Naive thymus-derived CD8-positive, alpha-beta T cell (primary cell): ENCODE measurements around the gene NET1. TPM values are rescaled to one million over a fixed set of nuclear protein-coding genes. Genes with fewer than 3 reads are reported as not detected.

Experiments used
- ATAC-seq, 2 donors: fragments of 150-1000 bp; cut with Tn5 transposase in 1 of 2; sonication (Bioruptor Pico), chemical (Tn5 transposase) in 1 of 2; 1 replicate in 1 of 2; 2 replicates in 1 of 2; pipeline ENCODE4 v1.10.0; 2021; ENCODE audit warnings: mild to moderate bottlenecking in 2 of 2, moderate library complexity in 2 of 2
- POLR2A ChIA-PET: fragments of 350-600 bp; sonication (Branson Sonifier 250); formaldehyde crosslinking; loops from one replicate; lab custom pipeline; 2021; ENCODE audit warnings: antibody characterized with exemption; lab: Charles Lee
- DNase-seq, 10 donors: peaks; one replicate each; pipeline versions ENCODE4 v3.0.0 to v3.0.0-alpha.2; 2020 to 2022
- H3K27ac Mint-ChIP-seq, 10 donors: one replicate each; pipeline ENCODE4 v1.8.0; 2020 to 2022; ENCODE audit warnings: mild to moderate bottlenecking in 10 of 10, mixed read lengths in 10 of 10, moderate library complexity in 4 of 10, inconsistent platforms in 1 of 10
- H3K27me3 Mint-ChIP-seq, 5 donors: one replicate each; pipeline ENCODE4 v1.8.0; 2021 to 2022; ENCODE audit warnings: mixed read lengths in 5 of 5
- H3K36me3 Mint-ChIP-seq, 3 donors: one replicate each; pipeline ENCODE4 v1.8.0; 2020 to 2022; ENCODE audit warnings: mixed read lengths in 3 of 3, mild to moderate bottlenecking in 2 of 3, inconsistent platforms in 1 of 3
- H3K4me1 Mint-ChIP-seq, 4 donors: one replicate each; pipeline ENCODE4 v1.8.0; 2021 to 2022; ENCODE audit warnings: mixed read lengths in 4 of 4
- H3K4me3 Mint-ChIP-seq, 10 donors: one replicate each; pipeline ENCODE4 v1.8.0; 2020 to 2022; ENCODE audit warnings: mild to moderate bottlenecking in 10 of 10, mixed read lengths in 10 of 10, moderate library complexity in 6 of 10, inconsistent platforms in 1 of 10
- H3K9me3 Mint-ChIP-seq, 9 donors: one replicate each; pipeline ENCODE4 v1.8.0; 2020 to 2022; ENCODE audit warnings: mixed read lengths in 9 of 9, mild to moderate bottlenecking in 3 of 9, inconsistent platforms in 1 of 9, moderate library complexity in 1 of 9
- polyA plus RNA-seq, 3 donors: library from polyadenylated mRNA; unstranded; fragments of 300-500 nt; fragmentation: Illumina TruSeq; gene quantifications; one replicate each; pipeline ENCODE4 v1.2.3, GENCODE V29; 2021
- total RNA-seq, 8 experiments: library from RNA in 2 of 8; stranded (reverse) in 2 of 8; gene quantifications; one replicate each; pipeline ENCODE4 v1.2.3 and lab custom pipeline; 2021 to 2026

The NET1 gene
- total and polyA plus RNA-seq, 5 experiments from 2014 or later = 12.6 to 30.4 (median 19.4) TPM

GRCh38 chr10:5492929-5493576 is 80.7 kb downstream of the NET1 start:
- H3K4me3 Mint-ChIP-seq = no peak overlapping the region
- POLR2A ChIA-PET = no interaction called here

GRCh38 chr10:5493691-5494090 is 81.3 kb downstream of the NET1 start:
- Mint-ChIP-seq H3K9me3 (peaks cover 0 to 11% (median 2%) of the 10 kb centered on the region in 9 donors), H3K36me3 (no peaks in the 10 kb centered on the region), H3K27ac (no peak overlapping the region), H3K27me3 (peaks cover 0 to 4% (median 0%) of the 10 kb centered on the region in 5 donors), H3K4me3 (no peak overlapping the region), H3K4me1 (peaks cover 0 to 8% (median 3%) of the 10 kb centered on the region in 4 donors)
- POLR2A ChIA-PET = no interaction called here
- DNase-seq = no peak
- no peak for ATAC-seq

More at GRCh38 chr10:5492929-5493576, 80.7 kb downstream of the NET1 start:
- DNase-seq (no peak), ATAC-seq (no peak)
- Mint-ChIP-seq H3K4me1 (peaks cover 0 to 12% (median 4%) of the 10 kb centered on the region in 4 donors), H3K9me3 (peaks cover 0 to 11% (median 2%) of the 10 kb centered on the region in 9 donors), H3K27ac (no peak overlapping the region), H3K27me3 (peaks cover 0 to 4% (median 0%) of the 10 kb centered on the region in 5 donors), H3K36me3 (no peaks in the 10 kb centered on the region)

GRCh38 chr10:5494611-5495010 is 82.3 kb downstream of the NET1 start:
- DNase-seq = no peak
- no peaks in the 10 kb centered on the region for H3K36me3 Mint-ChIP-seq
- H3K27ac Mint-ChIP-seq = no peak overlapping the region
- peaks cover 0 to 4% (median 0%) of the 10 kb centered on the region in 5 donors for H3K27me3 Mint-ChIP-seq
- POLR2A ChIA-PET = no interaction called here
- no peak for ATAC-seq
- H3K4me1 Mint-ChIP-seq = peaks cover 0 to 6% (median 2%) of the 10 kb centered on the region in 4 donors
- peaks cover 0 to 11% (median 2%) of the 10 kb centered on the region in 9 donors for H3K9me3 Mint-ChIP-seq
- H3K4me3 Mint-ChIP-seq = no peak overlapping the region

- POLR2A ChIA-PET = no interaction called here
- Mint-ChIP-seq H3K9me3 (peaks cover 0 to 11% (median 2%) of the 10 kb centered on the region in 9 donors), H3K36me3 (no peaks in the 10 kb centered on the region), H3K27me3 (peaks cover 0 to 4% (median 0%) of the 10 kb centered on the region in 5 donors), H3K27ac (no peak overlapping the region), H3K4me1 (peaks cover 0 to 2% (median 0%) of the 10 kb centered on the region in 4 donors), H3K4me3 (no peak overlapping the region)
- DNase-seq (no peak), ATAC-seq (no peak)
Measured at GRCh38 chr10:5496261-5497250, 84.2 kb downstream of the NET1 start.

- H3K4me3 Mint-ChIP-seq = no peak overlapping the region
- H3K36me3 Mint-ChIP-seq = no peaks in the 10 kb centered on the region
- no peak for DNase-seq
- peaks cover 0 to 4% (median 0%) of the 10 kb centered on the region in 5 donors for H3K27me3 Mint-ChIP-seq
- H3K27ac Mint-ChIP-seq = no peak overlapping the region
- no peak for ATAC-seq
- H3K9me3 Mint-ChIP-seq = peaks cover 0 to 6% (median under 1%) of the 10 kb centered on the region in 9 donors
- H3K4me1 Mint-ChIP-seq = peaks cover 0 to 2% (median 0%) of the 10 kb centered on the region in 4 donors
- POLR2A ChIA-PET = no interaction called here
Measured at GRCh38 chr10:5497289-5497688, 84.9 kb downstream of the NET1 start.

GRCh38 chr10:5497948-5498730 is 85.8 kb downstream of the NET1 start:
- no peak for ATAC-seq
- no peak for DNase-seq
- Mint-ChIP-seq H3K27me3 (peaks cover 0 to 6% (median 0%) of the 10 kb centered on the region in 5 donors), H3K27ac (no peak overlapping the region), H3K4me3 (no peak overlapping the region), H3K9me3 (peaks cover 0 to 2% (median 0%) of the 10 kb centered on the region in 9 donors), H3K4me1 (peaks cover 0 to 6% (median 0%) of the 10 kb centered on the region in 4 donors), H3K36me3 (no peaks in the 10 kb centered on the region)
- POLR2A ChIA-PET = no interaction called here

GRCh38 chr10:5498791-5499492 is 86.6 kb downstream of the NET1 start:
- Mint-ChIP-seq H3K36me3 (no peaks in the 10 kb centered on the region), H3K27ac (no peak overlapping the region), H3K27me3 (peaks cover 0 to 6% (median 2%) of the 10 kb centered on the region in 5 donors), H3K9me3 (no peaks in the 10 kb centered on the region), H3K4me1 (peaks cover 0 to 9% (median 2%) of the 10 kb centered on the region in 4 donors), H3K4me3 (no peak overlapping the region)
- POLR2A ChIA-PET = no interaction called here
- no peak for ATAC-seq
- DNase-seq = no peak

- Mint-ChIP-seq H3K4me1 (peaks cover 0 to 11% (median 6%) of the 10 kb centered on the region in 4 donors), H3K27me3 (peaks cover 0 to 6% (median 2%) of the 10 kb centered on the region in 5 donors), H3K9me3 (no peaks in the 10 kb centered on the region), H3K27ac (peak within 1 kb of the TSS in 1 of 10 donors; percentile 26), H3K36me3 (no peaks in the 10 kb centered on the region), H3K4me3 (no peak within 1 kb of the TSS)
- DNase-seq = no peak
- POLR2A ChIA-PET = no interaction called here
- ATAC-seq = no peak
Measured at GRCh38 chr10:5499493-5500140, 87.3 kb downstream of the NET1 start, which contains the start of gene CALML5. Gene CALML5 (minus strand): TSS chr10:5499570. CDS start chr10:5499438, 132 bp downstream.

- peak overlapping the region in 1 of 10 donors; percentile 26 for H3K27ac Mint-ChIP-seq
- POLR2A ChIA-PET = interaction anchor here (0.6 to 1.0 kb wide), 2 partner anchors 65 to 129 kb away, joined by 3 to 4 read pairs; no protein-coding TSS in a partner anchor
Measured at GRCh38 chr10:5500162-5500670, 87.9 kb downstream of the NET1 start.

GRCh38 chr10:5500910-5501309 is 88.6 kb downstream of the NET1 start:
- Mint-ChIP-seq H3K9me3 (no peaks in the 10 kb centered on the region), H3K4me3 (peak overlapping the region in 1 of 10 donors; percentile 36), H3K36me3 (no peaks in the 10 kb centered on the region), H3K27ac (peak overlapping the region in 2 of 10 donors; percentile 2 to 53), H3K27me3 (peaks cover 0 to 6% (median 3%) of the 10 kb centered on the region in 5 donors), H3K4me1 (peaks cover 0 to 11% (median 6%) of the 10 kb centered on the region in 4 donors)
- POLR2A ChIA-PET = interaction anchor here (1.0 kb wide), 1 partner anchor 64 kb away, joined by 4 read pairs; no protein-coding TSS in a partner anchor
- DNase-seq (no peak), ATAC-seq (no peak)

More at GRCh38 chr10:5500162-5500670, 87.9 kb downstream of the NET1 start:
- H3K4me1 Mint-ChIP-seq = peaks cover 0 to 11% (median 6%) of the 10 kb centered on the region in 4 donors
- H3K4me3 Mint-ChIP-seq = no peak overlapping the region
- no peaks in the 10 kb centered on the region for H3K36me3 Mint-ChIP-seq
- peaks cover 0 to 6% (median 2%) of the 10 kb centered on the region in 5 donors for H3K27me3 Mint-ChIP-seq
- no peak for DNase-seq
- no peak for ATAC-seq
- H3K9me3 Mint-ChIP-seq = no peaks in the 10 kb centered on the region

- peaks cover 0 to 7% (median 3%) of the 10 kb centered on the region in 5 donors for H3K27me3 Mint-ChIP-seq
- H3K27ac Mint-ChIP-seq = peak overlapping the region in 3 of 10 donors; percentile 29 to 49 (median 39)
- no peaks in the 10 kb centered on the region for H3K9me3 Mint-ChIP-seq
- peaks cover 0 to 11% (median 6%) of the 10 kb centered on the region in 4 donors for H3K4me1 Mint-ChIP-seq
- DNase-seq (no peak), ATAC-seq (no peak)
- POLR2A ChIA-PET = no interaction called here
- no peak overlapping the region for H3K4me3 Mint-ChIP-seq
- no peaks in the 10 kb centered on the region for H3K36me3 Mint-ChIP-seq
Measured at GRCh38 chr10:5502061-5502521, 89.7 kb downstream of the NET1 start.
